SH-SY5Y (cell line): ENCODE results near the gene TTC31.

Source experiments
- GATA2 ChIP-seq: IDR thresholded peaks from 2 replicates; pipeline ENCODE4 v1.6.1; 2011; ENCODE audit warnings: mild to moderate bottlenecking, low read depth, low read length
- GATA3 ChIP-seq: IDR thresholded peaks from 2 replicates; pipeline ENCODE4 v1.6.1; 2011; ENCODE audit warnings: low read depth, mild to moderate bottlenecking, low read length, moderate library complexity

GRCh38 chr2:74537140-74537539, 54.3 kb downstream of the TTC31 start:
- TF ChIP-seq GATA2, result no peak
- TF ChIP-seq GATA3, result no peak
